Naive B cell (primary cell): Measurements from ENCODE around the gene MRI1. TPM values are rescaled to one million over a fixed set of nuclear protein-coding genes. Genes with fewer than 3 reads are reported as not detected.
A peak's percentile ranks its signal among the peaks of the same experiment; 100 is the strongest.

Source experiments
- ATAC-seq, 2 donors: fragments of 150-1000 bp; cut with Tn5 transposase; 2 replicates each; pipeline ENCODE4 v1.10.0; 2021; ENCODE audit warnings: low read depth in 2 of 2, mild to moderate bottlenecking in 2 of 2, moderate library complexity in 2 of 2
- DNase-seq: peaks from one replicate; pipeline ENCODE4 v3.0.0; 2022
- H3K27ac Mint-ChIP-seq, 6 donors: one replicate each; pipeline ENCODE4 v1.8.0; 2020 to 2022; ENCODE audit warnings: mild to moderate bottlenecking in 6 of 6, mixed read lengths in 6 of 6, moderate library complexity in 5 of 6, inconsistent platforms in 2 of 6
- H3K27me3 Mint-ChIP-seq, 3 donors: one replicate each; pipeline ENCODE4 v1.8.0; 2021 to 2022; ENCODE audit warnings: mixed read lengths in 3 of 3, mild to moderate bottlenecking in 1 of 3
- H3K36me3 Mint-ChIP-seq, 2 donors: one replicate each; pipeline ENCODE4 v1.8.0; 2020 to 2022; ENCODE audit warnings: mixed read lengths in 2 of 2, inconsistent platforms in 1 of 2, mild to moderate bottlenecking in 1 of 2
- H3K4me1 Mint-ChIP-seq, 3 donors: one replicate each; pipeline ENCODE4 v1.8.0; 2020 to 2022; ENCODE audit warnings: mixed read lengths in 3 of 3, inconsistent platforms in 1 of 3, mild to moderate bottlenecking in 1 of 3, moderate library complexity in 1 of 3
- H3K4me3 Mint-ChIP-seq, 8 donors: one replicate each; pipeline ENCODE4 v1.8.0; 2020 to 2022; ENCODE audit warnings: mild to moderate bottlenecking in 8 of 8, mixed read lengths in 8 of 8, moderate library complexity in 8 of 8, inconsistent platforms in 2 of 8
- H3K9me3 Mint-ChIP-seq, 7 donors: one replicate each; pipeline ENCODE4 v1.8.0; 2020 to 2022; ENCODE audit warnings: mixed read lengths in 7 of 7, mild to moderate bottlenecking in 5 of 7, inconsistent platforms in 2 of 7, moderate library complexity in 1 of 7
- polyA plus RNA-seq, 6 donors: library from polyadenylated mRNA; unstranded; fragments of 300-500 nt; fragmentation: Illumina TruSeq; gene quantifications; one replicate each; pipeline ENCODE4 v1.2.3, GENCODE V29; 2021; ENCODE audit warnings: low read depth in 6 of 6

Gene MRI1
- polyA plus RNA-seq: 10 to 100 TPM in 1 of 6 donors, 1 to 10 TPM in 5; 4.7 to 18.3 (median 8.2) TPM

- ATAC-seq (peak; percentile 72 to 76), DNase-seq (peak; percentile 49)
- Mint-ChIP-seq H3K27ac (peak within 1 kb of the TSS; percentile 47 to 95 (median 82)), H3K27me3 (no peaks in the 10 kb centered on the region), H3K4me1 (peaks cover 9 to 24% (median 16%) of the 10 kb centered on the region in 3 donors), H3K4me3 (peak within 1 kb of the TSS; percentile 79 to 92 (median 88)), H3K36me3 (no peaks in the 10 kb centered on the region), H3K9me3 (no peaks in the 10 kb centered on the region)
Measured at GRCh38 chr19:13764101-13764807, at the start of gene MRI1. Gene MRI1 (plus strand): TSS chr19:13764522. CDS start chr19:13764589, 67 bp downstream.

- Mint-ChIP-seq H3K27me3 (peaks cover 20 to 35% (median 27%) of the 10 kb centered on the region in 3 donors), H3K9me3 (peaks cover 0 to 13% (median 6%) of the 10 kb centered on the region in 7 donors), H3K36me3 (peaks cover 0 to 5% of the 10 kb centered on the region in 2 donors), H3K27ac (no peak overlapping the region), H3K4me3 (no peak overlapping the region), H3K4me1 (peaks cover 0 to 4% (median 2%) of the 10 kb centered on the region in 3 donors)
- DNase-seq: no peak
- ATAC-seq: no peak
Measured at GRCh38 chr19:13717194-13717643, 47.1 kb upstream of the MRI1 start.

- ATAC-seq (no peak), DNase-seq (no peak)
- peaks cover 0 to 4% (median 2%) of the 10 kb centered on the region in 3 donors for H3K4me1 Mint-ChIP-seq
- no peak overlapping the region for H3K4me3 Mint-ChIP-seq
- no peak overlapping the region for H3K27ac Mint-ChIP-seq
- H3K36me3 Mint-ChIP-seq: peaks cover 0 to 5% of the 10 kb centered on the region in 2 donors
- H3K27me3 Mint-ChIP-seq: peaks cover 20 to 29% (median 21%) of the 10 kb centered on the region in 3 donors
- peaks cover 0 to 13% (median 6%) of the 10 kb centered on the region in 7 donors for H3K9me3 Mint-ChIP-seq
Measured at GRCh38 chr19:13718733-13719132, 45.6 kb upstream of the MRI1 start.

- Mint-ChIP-seq H3K36me3 (no peaks in the 10 kb centered on the region), H3K9me3 (peaks cover 0 to 1% (median 0%) of the 10 kb centered on the region in 7 donors)
Measured at GRCh38 chr19:13722146-13722545, 42.2 kb upstream of the MRI1 start.

GRCh38 chr19:13723206-13723605 is 41.1 kb upstream of the MRI1 start:
- peaks cover 0 to 1% (median 0%) of the 10 kb centered on the region in 7 donors for H3K9me3 Mint-ChIP-seq
- ATAC-seq (no peak), DNase-seq (no peak)
- no peak overlapping the region for H3K4me3 Mint-ChIP-seq
- H3K27me3 Mint-ChIP-seq: peaks cover 13 to 17% (median 14%) of the 10 kb centered on the region in 3 donors
- no peaks in the 10 kb centered on the region for H3K36me3 Mint-ChIP-seq
- H3K4me1 Mint-ChIP-seq: no peaks in the 10 kb centered on the region
- no peak overlapping the region for H3K27ac Mint-ChIP-seq

More at GRCh38 chr19:13722146-13722545, 42.2 kb upstream of the MRI1 start:
- no peak overlapping the region for H3K27ac Mint-ChIP-seq
- H3K4me3 Mint-ChIP-seq: no peak overlapping the region
- no peak for ATAC-seq
- DNase-seq: no peak
- peaks cover 0 to 4% (median 2%) of the 10 kb centered on the region in 3 donors for H3K4me1 Mint-ChIP-seq
- H3K27me3 Mint-ChIP-seq: peaks cover 15 to 28% (median 21%) of the 10 kb centered on the region in 3 donors

GRCh38 chr19:13726323-13726722 is 38.0 kb upstream of the MRI1 start:
- DNase-seq: no peak
- ATAC-seq: no peak
- no peak overlapping the region for H3K27ac Mint-ChIP-seq

GRCh38 chr19:13727798-13728197 is 36.5 kb upstream of the MRI1 start:
- DNase-seq: no peak
- H3K27ac Mint-ChIP-seq: no peak overlapping the region
- peaks cover 0 to 1% (median 0%) of the 10 kb centered on the region in 7 donors for H3K9me3 Mint-ChIP-seq
- ATAC-seq: no peak
- no peak overlapping the region for H3K4me3 Mint-ChIP-seq
- H3K4me1 Mint-ChIP-seq: peaks cover 10 to 26% (median 13%) of the 10 kb centered on the region in 3 donors
- peaks cover 5 to 13% (median 10%) of the 10 kb centered on the region in 3 donors for H3K27me3 Mint-ChIP-seq
- no peaks in the 10 kb centered on the region for H3K36me3 Mint-ChIP-seq

More at GRCh38 chr19:13726323-13726722, 38.0 kb upstream of the MRI1 start:
- Mint-ChIP-seq H3K36me3 (no peaks in the 10 kb centered on the region), H3K27me3 (peaks cover 7 to 13% (median 10%) of the 10 kb centered on the region in 3 donors), H3K4me3 (no peak overlapping the region), H3K9me3 (peaks cover 0 to 1% (median 0%) of the 10 kb centered on the region in 7 donors), H3K4me1 (peaks cover 8 to 16% (median 9%) of the 10 kb centered on the region in 3 donors)

GRCh38 chr19:13729859-13730258 is 34.5 kb upstream of the MRI1 start:
- Mint-ChIP-seq H3K36me3 (no peaks in the 10 kb centered on the region), H3K4me3 (peak overlapping the region in 4 of 8 donors; percentile 18 to 42 (median 30)), H3K9me3 (peaks cover 0 to under 1% (median 0%) of the 10 kb centered on the region in 7 donors), H3K27me3 (peaks cover 2 to 4% (median 3%) of the 10 kb centered on the region in 3 donors), H3K4me1 (peaks cover 10 to 28% (median 13%) of the 10 kb centered on the region in 3 donors), H3K27ac (peak overlapping the region in 1 of 6 donors; percentile 2)
- no peak for DNase-seq
- ATAC-seq: no peak

- H3K27me3 Mint-ChIP-seq: no peaks in the 10 kb centered on the region
- no peaks in the 10 kb centered on the region for H3K36me3 Mint-ChIP-seq
- peak overlapping the region; percentile 83 to 97 (median 92) for H3K4me3 Mint-ChIP-seq
- peaks cover 10 to 28% (median 13%) of the 10 kb centered on the region in 3 donors for H3K4me1 Mint-ChIP-seq
- H3K9me3 Mint-ChIP-seq: no peaks in the 10 kb centered on the region
- DNase-seq (peak; percentile 94), ATAC-seq (peak; percentile 100)
- peak overlapping the region; percentile 37 to 97 (median 89) for H3K27ac Mint-ChIP-seq
Measured at GRCh38 chr19:13731147-13731964, 33.0 kb upstream of the MRI1 start.

GRCh38 chr19:13732337-13732736 is 32.0 kb upstream of the MRI1 start:
- H3K36me3 Mint-ChIP-seq: no peaks in the 10 kb centered on the region
- peak overlapping the region in 1 of 6 donors; percentile 89 for H3K27ac Mint-ChIP-seq
- no peaks in the 10 kb centered on the region for H3K9me3 Mint-ChIP-seq
- H3K4me1 Mint-ChIP-seq: peaks cover 10 to 28% (median 13%) of the 10 kb centered on the region in 3 donors
- no peak for DNase-seq
- no peaks in the 10 kb centered on the region for H3K27me3 Mint-ChIP-seq
- H3K4me3 Mint-ChIP-seq: peak overlapping the region in 7 of 8 donors; percentile 83 to 97 (median 92)
- no peak for ATAC-seq

GRCh38 chr19:13734751-13735150 is 29.6 kb upstream of the MRI1 start:
- Mint-ChIP-seq H3K4me1 (peaks cover 8 to 25% (median 13%) of the 10 kb centered on the region in 3 donors), H3K27ac (peak overlapping the region in 1 of 6 donors; percentile 87), H3K36me3 (no peaks in the 10 kb centered on the region), H3K4me3 (no peak overlapping the region), H3K27me3 (no peaks in the 10 kb centered on the region), H3K9me3 (no peaks in the 10 kb centered on the region)
- DNase-seq (no peak), ATAC-seq (no peak)

- no peaks in the 10 kb centered on the region for H3K9me3 Mint-ChIP-seq
- H3K27ac Mint-ChIP-seq: no peak overlapping the region
- DNase-seq (no peak), ATAC-seq (no peak)
- H3K4me1 Mint-ChIP-seq: peaks cover 0 to under 1% (median 0%) of the 10 kb centered on the region in 3 donors
- H3K27me3 Mint-ChIP-seq: no peaks in the 10 kb centered on the region
- peaks cover 0 to 3% of the 10 kb centered on the region in 2 donors for H3K36me3 Mint-ChIP-seq
- no peak overlapping the region for H3K4me3 Mint-ChIP-seq
Measured at GRCh38 chr19:13738073-13738472, 26.2 kb upstream of the MRI1 start.

- Mint-ChIP-seq H3K9me3 (no peaks in the 10 kb centered on the region), H3K27ac (peak overlapping the region in 1 of 6 donors; percentile 93), H3K27me3 (no peaks in the 10 kb centered on the region), H3K36me3 (peaks cover 0 to 3% of the 10 kb centered on the region in 2 donors), H3K4me1 (peaks cover 0 to 7% (median 0%) of the 10 kb centered on the region in 3 donors), H3K4me3 (no peak overlapping the region)
- DNase-seq (no peak), ATAC-seq (no peak)
Measured at GRCh38 chr19:13741893-13742292, 22.4 kb upstream of the MRI1 start.
